GM19467 (cell line): ENCODE measurements around the gene NUCB1.

Source experiments
- ATAC-seq: cut with Tn5 transposase; IDR thresholded peaks from one replicate; pipeline ENCODE4 v1.9.1; 2021; ENCODE audit warnings: mild to moderate bottlenecking, moderate library complexity; ENCODE audit not compliant: unreplicated experiment

NUCB1 gene

GRCh38 chr19:48970923-48971395 is 70.8 kb downstream of the NUCB1 start:
- no peak for ATAC-seq
